Mononuclear cell (primary cell): ENCODE measurements around the gene NOXA1. TPM values are rescaled to one million over a fixed set of nuclear protein-coding genes. Genes with fewer than 3 reads are reported as not detected.
"Not testable (repeated sequence)": the region's sequence is repeated elsewhere in the genome, so short reads cannot be mapped to it uniquely, and the experiment has no call there.

Experiments used
- H3K27me3 ChIP-seq: 2 replicates; pipeline ENCODE4 v1.6.0; 2011; ENCODE audit warnings: low read length, control low read depth; ENCODE audit not compliant: insufficient read depth
- H3K4me1 ChIP-seq: 2 replicates; pipeline ENCODE4 v1.5.1; 2011; ENCODE audit warnings: mild to moderate bottlenecking, low read length, control low read depth; ENCODE audit not compliant: insufficient read depth
- H3K4me3 ChIP-seq: 2 replicates; pipeline ENCODE4 v1.5.1; 2011; ENCODE audit warnings: mild to moderate bottlenecking, low read length, moderate library complexity
- H3K9me3 ChIP-seq: 2 replicates; pipeline ENCODE4 v1.5.1; 2011; ENCODE audit warnings: low read depth, mild to moderate bottlenecking, control low read depth, low read length
- total RNA-seq: library from RNA; depleted of rRNA; stranded (reverse); fragments of >200 nt; gene quantifications from one replicate; pipeline ENCODE4 v1.2.3, GENCODE V29; 2012

The NOXA1 gene
- total RNA-seq, 1 donor, result 2.2 TPM

DNA sequence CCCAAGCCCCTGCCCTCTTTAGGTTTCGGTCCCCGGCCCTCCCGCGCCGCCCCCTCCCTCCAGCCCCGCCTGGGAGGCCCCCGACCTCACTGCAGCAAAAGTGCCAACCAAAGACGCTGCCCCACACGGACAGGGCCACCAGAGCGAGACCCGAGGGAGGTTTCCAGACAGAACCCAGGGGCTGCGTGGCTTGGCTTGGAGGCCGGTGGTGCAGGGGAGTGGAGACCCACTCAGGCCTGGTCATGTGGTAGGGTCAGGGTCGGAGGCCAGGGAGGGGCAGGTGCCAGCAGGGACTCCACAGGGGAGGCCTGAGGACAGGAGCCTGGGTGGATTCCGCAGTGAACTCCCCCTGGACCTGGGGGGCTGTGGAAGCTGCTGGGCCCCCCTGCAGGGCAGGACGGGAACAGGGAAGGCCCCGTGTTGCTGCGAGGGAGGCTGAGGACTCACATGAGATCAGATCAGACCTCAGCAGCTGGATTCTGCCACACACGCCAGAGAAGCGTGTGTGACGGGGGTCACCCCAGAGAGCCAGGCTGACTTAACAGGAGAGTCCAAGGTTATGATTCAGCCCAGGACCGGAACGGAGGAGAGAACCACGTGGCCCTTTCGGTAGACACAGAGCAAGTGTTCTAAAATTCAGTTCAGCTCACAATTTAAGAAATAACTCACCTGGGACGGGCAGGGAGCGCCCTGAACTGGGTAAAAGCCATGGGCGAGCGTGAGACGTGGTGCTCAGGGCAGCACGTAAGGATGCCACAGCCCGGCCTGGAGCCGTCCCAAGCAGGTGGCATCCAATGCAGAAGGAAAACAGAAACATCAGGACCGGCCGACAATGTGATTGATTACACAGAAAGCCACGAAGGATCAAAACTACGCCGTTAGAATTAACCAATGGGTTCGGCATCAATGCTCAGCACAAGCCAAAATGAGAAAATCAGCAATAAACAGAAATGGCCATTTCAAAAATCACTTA is 39.1 kb upstream of the NOXA1 start:
- H3K27me3 ChIP-seq, result no peaks in the 10 kb centered on the region
- no peaks in the 10 kb centered on the region for H3K9me3 ChIP-seq
- H3K4me1 ChIP-seq, result peaks cover 14% of the 10 kb centered on the region
- H3K4me3 ChIP-seq, result no peak overlapping the region

DNA sequence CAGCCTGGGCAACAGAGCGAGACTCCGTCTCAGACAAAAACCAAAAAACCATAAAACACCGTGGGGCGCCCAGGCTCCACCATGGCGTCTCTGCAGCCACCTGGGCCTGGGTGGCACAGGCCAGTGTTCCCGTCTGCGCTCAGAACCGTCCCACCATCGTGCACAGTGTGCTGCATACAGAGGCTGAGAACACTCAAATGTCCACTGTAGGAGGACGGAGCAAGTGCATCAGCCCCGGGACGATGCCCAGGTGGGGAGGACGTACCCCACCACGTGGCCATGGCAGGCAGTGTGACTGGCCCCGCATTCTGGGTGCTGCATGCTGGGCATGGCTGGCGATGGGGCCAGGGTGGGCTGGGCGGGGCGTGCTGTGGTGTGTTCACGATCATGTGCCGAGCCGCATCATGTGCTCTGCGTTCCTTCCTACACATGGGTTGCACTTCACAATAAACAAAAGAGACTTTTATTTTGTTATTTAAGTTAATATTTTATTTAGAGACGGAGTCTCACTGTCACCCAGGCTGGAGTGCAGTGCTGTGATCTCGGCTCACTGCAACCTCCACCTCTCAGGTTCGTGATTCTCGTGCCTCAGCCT is 38.0 kb upstream of the NOXA1 start:
- H3K27me3 ChIP-seq, result no peaks in the 10 kb centered on the region
- no peak overlapping the region for H3K4me3 ChIP-seq
- H3K9me3 ChIP-seq, result no peaks in the 10 kb centered on the region
- peaks cover 14% of the 10 kb centered on the region for H3K4me1 ChIP-seq

DNA sequence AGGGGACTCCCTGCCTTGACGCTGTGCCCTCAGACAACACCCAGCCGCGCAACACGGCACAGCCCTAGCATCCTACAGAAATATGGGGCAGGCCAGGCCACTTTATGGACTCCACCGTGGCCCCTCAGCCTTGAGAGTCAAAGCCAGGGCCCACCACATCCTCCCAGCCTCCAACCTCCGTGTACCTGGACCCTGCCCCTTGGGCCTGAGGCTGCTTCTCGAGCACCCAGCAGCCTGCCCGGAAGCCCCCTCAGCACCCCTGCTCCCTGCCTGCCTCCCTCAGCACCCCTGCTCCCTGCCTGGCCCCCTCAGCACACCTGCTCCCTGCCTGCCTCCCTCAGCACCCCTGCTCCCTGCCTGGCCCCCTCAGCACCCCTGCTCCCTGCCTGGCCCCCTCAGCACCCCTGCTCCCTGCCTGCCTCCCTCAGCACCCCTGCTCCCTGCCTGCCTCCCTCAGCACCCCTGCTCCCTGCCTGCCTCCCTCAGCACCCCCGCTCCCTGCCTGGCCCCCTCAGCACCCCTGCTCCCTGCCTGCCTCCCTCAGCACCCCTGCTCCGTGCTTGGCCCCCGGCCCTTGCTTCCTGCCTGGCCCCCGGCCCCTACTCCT is 36.6 kb upstream of the NOXA1 start:
- H3K9me3 ChIP-seq, H3K4me3 ChIP-seq, H3K27me3 ChIP-seq: not testable (repeated sequence)
- peaks cover 14% of the 10 kb centered on the region for H3K4me1 ChIP-seq

DNA sequence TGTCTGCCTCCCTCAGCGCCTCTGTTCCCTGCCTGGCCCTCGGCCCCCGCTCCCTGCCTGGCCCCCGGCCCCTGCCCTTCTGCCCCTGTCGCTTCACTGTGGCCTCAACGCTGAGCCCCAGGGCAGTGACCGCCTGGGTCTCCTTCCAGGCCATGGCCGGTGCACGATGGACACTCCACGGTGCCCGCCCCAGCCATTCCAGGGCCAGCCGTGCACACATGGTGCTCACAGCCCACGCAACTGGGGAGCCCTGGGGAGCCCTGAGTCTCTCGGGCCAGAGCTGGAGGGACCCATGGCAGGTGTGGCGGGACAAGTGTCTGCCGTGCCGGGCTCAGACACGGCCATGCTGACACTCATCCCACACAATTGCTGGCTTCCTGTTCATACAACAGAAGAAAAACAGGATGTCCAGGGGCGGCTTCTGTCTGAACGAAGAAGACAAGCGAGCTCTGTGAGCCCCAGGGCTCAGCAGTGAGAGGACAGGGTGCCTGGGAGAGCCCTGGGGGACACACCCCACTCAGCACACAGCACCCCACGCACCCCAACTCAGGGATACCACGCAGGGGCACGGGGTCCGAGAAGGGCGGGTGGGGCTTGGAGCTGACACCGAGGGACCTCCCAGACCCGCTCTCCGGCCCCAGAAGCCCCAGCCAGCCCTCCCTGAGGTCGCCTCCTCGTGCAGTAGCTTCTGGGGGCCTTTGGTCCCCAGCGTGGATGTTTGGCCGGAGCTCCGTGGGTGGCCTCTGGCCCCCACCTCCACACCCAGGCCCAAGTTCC is 35.9 kb upstream of the NOXA1 start:
- no peaks in the 10 kb centered on the region for H3K9me3 ChIP-seq
- no peaks in the 10 kb centered on the region for H3K27me3 ChIP-seq
- peaks cover 14% of the 10 kb centered on the region for H3K4me1 ChIP-seq
- H3K4me3 ChIP-seq, result no peak overlapping the region

DNA sequence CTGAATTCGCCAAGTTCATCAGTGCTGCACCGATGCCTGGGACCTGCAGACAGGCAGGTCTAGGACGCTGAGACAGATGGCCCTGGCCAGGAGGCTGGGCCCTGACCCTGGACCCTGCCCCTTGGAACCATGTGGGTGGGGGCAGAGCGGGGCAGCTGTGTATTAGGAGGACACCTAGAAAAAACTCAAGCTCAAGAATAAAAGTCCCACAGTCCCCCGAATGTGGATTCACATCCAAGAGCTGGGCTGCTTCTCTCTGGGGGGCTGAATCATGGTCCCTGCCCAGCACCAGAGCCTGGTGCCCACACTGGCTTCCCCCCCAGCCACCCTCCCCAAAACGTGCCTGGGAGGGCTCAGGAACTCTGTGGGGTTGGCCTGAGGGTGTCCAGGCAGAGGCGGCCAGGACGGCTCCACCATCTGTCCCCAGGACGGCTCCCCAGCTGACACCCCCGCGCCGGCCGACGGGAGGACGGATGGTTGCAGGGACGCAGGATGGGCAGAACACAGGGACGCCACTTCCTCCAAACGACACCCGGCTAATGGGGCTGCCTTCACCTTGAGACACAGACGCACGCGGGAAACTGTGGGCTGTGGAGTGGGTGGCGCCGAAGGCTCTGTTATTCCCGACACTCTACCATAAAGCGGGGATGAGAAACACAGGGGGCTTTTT is 35.2 kb upstream of the NOXA1 start:
- Histone ChIP-seq H3K9me3 (no peaks in the 10 kb centered on the region), H3K27me3 (no peaks in the 10 kb centered on the region), H3K4me3 (no peak overlapping the region), H3K4me1 (peaks cover 14% of the 10 kb centered on the region)

DNA sequence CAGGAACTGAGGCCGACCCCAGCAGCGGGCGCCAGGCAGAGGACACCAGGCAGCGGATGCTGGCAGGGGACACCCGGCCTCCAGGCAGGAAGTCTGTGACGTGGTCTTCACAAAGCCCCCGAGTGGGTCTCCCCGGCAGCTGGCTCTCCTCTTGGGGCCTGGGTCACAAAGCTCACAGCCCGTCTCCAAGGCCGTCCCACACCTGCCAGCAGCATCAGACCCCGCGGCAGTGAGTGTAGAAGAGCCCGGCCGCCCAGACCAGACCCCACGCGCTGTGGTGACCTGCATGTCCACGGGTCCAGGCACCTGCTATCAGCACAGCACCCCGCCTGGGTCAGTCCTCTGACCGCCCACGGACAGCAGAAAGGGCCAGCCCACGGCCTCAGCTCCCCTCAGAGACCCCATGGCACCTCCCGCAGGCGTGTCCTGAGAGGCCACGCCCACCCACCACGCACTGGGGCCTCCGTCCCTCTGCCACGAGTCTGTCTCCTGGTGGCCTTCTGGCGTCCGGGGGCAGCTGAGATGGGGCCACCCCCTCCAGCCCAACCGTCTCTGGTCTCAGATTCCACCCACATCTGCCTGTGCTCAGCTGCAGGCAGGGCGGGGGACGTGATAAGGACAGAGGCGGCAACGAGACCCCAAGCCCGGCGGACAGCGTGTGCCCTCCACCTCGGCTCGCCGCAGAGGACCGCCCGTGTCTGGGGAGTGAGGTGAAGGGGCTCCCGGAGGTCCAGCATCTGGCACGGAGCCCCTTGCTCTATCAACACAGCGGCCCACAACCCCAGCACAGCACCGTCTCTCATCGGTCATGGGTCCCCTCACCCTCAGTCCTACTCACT is 34.4 kb upstream of the NOXA1 start:
- H3K9me3 ChIP-seq, result no peaks in the 10 kb centered on the region
- no peak overlapping the region for H3K4me3 ChIP-seq
- no peaks in the 10 kb centered on the region for H3K27me3 ChIP-seq
- peaks cover 14% of the 10 kb centered on the region for H3K4me1 ChIP-seq

DNA sequence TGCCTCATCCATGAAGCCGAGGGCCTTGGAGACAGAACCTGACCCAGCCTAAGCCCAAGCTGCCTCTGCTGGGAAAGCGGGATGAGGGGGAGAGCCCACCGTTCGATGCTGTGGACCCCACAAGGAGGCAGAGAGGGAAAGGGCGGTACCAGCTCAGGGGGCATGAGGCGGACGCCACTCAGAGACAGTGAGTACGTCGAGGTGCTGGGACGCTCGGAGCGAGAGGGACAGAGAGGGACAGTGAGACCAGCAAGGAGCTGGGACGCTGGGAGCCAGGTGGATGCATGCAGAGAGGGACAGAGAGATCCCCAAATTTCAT is 33.8 kb upstream of the NOXA1 start:
- Histone ChIP-seq H3K4me3 (no peak overlapping the region), H3K9me3 (no peaks in the 10 kb centered on the region), H3K4me1 (peaks cover 14% of the 10 kb centered on the region), H3K27me3 (no peaks in the 10 kb centered on the region)

DNA sequence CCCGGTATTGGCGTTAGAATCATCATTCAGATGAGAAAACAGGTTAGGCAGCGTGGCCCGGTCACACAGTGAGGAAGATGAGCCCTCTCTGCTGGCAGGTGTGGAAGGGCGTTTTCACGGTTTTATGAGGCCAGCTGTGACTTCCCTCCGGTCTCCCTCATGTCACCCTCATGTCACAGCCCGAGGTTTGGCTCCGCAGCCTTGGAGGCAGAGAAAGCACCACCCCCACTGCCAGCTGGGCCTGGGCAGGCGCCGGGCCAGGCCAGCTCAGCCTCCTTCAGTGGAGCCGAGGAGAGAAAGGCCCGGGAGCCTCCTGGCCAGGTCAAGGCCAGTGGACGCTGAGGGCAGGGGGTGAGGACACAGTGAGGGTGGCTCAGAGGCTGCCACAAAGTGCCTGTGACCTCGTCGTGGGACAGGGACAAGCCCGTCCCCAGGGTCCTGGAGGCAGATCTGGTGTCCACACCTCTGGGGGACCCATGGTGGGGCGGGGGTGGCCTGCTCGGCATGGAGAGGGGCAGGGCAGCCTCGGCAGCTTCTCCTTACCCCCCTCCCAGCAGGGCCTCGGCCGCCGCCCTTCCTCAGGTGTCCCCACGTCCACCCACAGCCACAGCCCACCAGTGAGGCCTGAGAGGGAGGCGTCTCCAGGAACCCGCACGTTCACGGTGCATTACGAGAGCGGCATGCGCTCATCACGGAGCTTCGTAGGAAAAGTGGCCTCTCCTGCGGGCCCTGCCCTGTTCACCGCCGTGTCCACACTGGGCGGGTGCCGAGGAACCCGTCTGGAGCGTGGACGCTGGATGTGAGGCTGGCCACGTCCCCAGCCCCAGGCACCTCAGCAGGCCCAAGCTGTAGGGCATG is 32.4 kb upstream of the NOXA1 start:
- peaks cover 14% of the 10 kb centered on the region for H3K4me1 ChIP-seq
- no peaks in the 10 kb centered on the region for H3K27me3 ChIP-seq
- H3K4me3 ChIP-seq, result no peak overlapping the region
- no peaks in the 10 kb centered on the region for H3K9me3 ChIP-seq

DNA sequence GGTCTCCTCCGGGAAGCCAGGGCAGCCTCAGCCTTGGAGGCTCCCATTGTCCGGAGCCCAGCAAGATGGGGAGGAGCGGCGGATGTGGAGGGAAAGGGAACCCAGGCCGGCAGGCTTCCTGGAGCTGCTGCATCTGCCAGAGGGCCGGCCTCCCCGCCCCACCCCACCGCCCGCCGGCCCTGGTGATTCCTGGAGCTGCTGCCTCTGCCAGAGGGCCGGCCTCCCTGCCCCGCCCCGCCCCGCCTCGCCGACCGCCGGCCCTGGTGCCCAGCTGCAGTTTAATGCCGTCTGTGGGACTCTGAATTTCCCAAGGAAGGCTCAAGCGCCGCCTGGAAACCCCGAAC is 31.8 kb upstream of the NOXA1 start:
- Histone ChIP-seq H3K4me1 (peaks cover 14% of the 10 kb centered on the region), H3K4me3 (no peak overlapping the region), H3K27me3 (no peaks in the 10 kb centered on the region), H3K9me3 (no peaks in the 10 kb centered on the region)

DNA sequence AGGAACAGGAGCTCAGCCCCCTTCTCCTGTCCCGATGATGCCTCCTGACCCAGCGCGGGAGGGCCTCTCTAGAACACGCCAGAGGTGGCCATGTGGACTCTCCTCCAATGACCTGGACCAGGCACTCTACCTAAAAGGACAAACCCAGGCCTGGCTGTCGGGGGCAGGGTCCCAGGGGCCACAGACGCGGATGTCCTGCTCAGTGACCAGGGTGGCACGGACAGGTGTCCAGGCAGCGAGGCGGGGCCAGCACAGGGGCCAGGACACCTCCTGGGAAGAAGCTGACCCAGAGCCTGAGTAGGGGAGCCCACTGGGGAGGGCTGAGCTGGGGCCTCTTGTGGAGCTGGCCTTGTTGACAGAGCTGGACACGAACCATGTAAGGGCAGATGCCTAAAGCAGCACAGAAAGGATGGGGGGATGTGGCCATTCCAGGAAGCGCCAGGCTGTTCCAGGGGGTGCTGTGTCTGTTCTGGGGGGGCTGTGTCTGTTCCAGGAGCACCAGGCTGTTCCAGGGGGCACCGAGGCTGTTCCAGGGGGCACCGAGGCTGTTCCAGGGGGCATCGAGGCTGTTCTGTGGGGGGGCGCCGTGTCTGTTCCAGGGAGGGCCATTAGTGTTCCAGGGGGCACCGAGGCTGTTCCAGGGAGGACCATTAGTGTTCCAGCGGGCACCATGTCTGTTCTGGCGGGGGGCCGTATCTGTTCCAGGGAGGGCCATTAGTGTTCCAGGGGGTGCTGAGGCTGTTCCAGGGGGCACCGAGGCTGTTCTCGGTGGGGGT is 30.8 kb upstream of the NOXA1 start:
- H3K4me3 ChIP-seq, result no peak overlapping the region
- H3K27me3 ChIP-seq, result no peaks in the 10 kb centered on the region
- peaks cover 9% of the 10 kb centered on the region for H3K4me1 ChIP-seq
- H3K9me3 ChIP-seq, result no peaks in the 10 kb centered on the region

DNA sequence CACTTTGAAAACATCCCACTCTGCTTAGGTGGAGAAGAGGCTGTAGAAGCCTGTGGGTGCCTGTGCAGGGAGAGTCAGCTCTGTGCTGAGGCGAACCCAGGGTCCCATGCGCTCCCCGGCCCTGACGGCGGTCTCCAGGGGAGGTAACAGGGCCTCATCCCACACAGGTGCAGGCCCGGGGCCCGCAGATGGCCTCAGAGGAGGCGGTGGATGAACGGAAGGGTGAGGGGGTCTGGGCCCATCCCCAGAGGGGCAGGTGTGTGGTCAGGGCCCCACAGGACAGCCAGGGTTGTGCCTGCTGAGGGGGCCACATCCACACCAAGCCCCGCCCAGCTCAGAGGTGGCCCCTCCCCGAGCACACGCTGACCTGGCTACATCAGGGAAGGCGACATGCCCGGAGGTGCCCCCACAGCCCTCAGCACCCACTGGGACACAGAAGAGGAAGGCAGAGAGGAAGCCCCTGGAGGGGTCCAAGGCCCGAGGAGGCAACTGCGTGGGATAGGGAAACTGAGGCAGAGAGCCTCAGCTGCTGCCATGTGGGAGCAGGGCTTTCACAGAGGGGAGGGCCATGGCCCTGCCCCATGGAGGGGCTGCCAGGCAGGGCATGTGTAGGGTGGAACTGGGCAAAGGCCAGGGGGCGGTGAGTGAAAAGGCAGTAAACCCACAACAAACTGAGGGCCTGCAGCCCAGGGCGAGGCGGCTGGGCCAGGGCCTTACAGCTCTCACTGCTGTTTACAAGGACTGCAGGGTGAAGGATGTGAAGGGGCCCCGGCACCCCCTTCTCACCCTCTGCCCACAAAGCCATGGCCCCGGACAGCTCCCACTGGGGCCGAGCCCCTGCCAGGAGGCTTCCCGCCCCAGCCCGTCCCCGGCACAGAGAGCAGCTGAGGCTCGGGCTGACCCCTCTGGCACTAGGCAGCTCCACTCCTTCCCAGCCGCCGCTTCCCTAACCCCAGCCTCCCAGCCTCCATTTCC is 29.7 kb upstream of the NOXA1 start:
- Histone ChIP-seq H3K9me3 (no peaks in the 10 kb centered on the region), H3K4me1 (no peaks in the 10 kb centered on the region), H3K4me3 (no peak overlapping the region), H3K27me3 (no peaks in the 10 kb centered on the region)
